VCaP (cell line): ENCODE data around the gene IL19.

Experiments used
- H3K27ac ChIP-seq: fragments of 450-650 bp; 2 replicates; pipeline ENCODE4 v1.5.1; 2017
- TF ChIP-seq, protein P1 (sequence below): fragments of 450-650 bp; conservative IDR thresholded peaks from 2 replicates; pipeline ENCODE4 v1.5.1; 2017; ENCODE audit warnings: mild to moderate bottlenecking, moderate library complexity

IL19 gene

DNA sequence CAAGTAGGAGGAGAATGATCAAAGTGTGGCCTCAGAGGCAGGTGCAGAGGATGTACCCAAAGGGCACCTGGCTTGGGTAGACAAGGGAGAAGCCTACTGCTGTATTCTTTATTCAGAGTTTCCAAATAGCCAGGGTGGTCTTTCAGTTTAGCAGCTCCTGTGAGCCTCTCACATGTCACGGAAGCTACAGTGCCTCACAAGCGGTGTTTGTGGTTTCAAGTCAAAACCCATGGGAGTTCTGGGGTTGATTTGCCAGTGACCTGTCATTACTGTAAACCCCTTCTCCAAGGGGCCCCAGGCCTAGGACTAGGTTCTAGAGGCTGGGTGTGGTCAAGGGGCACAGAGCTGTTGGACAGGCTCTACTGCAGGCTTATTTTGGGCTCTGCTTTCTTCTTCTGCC lies 11.9 kb downstream of the IL19 start:
- TF ChIP-seq, protein P1, sequence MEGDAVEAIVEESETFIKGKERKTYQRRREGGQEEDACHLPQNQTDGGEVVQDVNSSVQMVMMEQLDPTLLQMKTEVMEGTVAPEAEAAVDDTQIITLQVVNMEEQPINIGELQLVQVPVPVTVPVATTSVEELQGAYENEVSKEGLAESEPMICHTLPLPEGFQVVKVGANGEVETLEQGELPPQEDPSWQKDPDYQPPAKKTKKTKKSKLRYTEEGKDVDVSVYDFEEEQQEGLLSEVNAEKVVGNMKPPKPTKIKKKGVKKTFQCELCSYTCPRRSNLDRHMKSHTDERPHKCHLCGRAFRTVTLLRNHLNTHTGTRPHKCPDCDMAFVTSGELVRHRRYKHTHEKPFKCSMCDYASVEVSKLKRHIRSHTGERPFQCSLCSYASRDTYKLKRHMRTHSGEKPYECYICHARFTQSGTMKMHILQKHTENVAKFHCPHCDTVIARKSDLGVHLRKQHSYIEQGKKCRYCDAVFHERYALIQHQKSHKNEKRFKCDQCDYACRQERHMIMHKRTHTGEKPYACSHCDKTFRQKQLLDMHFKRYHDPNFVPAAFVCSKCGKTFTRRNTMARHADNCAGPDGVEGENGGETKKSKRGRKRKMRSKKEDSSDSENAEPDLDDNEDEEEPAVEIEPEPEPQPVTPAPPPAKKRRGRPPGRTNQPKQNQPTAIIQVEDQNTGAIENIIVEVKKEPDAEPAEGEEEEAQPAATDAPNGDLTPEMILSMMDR, result no peak

DNA sequence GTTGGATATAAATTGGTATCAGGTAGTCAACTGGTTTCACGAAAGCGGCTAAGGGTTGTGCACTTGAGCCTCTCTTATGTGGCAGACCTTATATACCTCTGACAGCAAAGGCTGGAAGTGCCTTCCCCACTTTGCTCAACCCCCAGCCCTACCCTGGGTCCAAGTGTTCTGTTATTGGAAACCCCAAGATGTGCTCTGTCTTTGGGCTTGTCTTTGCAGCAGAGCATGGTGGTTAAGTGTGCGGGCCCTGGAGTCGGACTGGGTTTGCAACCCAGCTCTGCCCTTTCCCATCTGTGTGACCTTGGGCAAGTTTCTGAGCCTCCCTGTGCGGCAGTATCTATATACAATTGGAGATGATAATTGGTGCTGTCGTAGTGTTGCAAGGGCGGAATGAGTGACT lies 12.9 kb downstream of the IL19 start:
- TF ChIP-seq, protein P1, result no peak
- H3K27ac ChIP-seq, result no peak overlapping the region

More for the DNA sequence above, 11.9 kb downstream of the IL19 start:
- H3K27ac ChIP-seq, result no peak overlapping the region

DNA sequence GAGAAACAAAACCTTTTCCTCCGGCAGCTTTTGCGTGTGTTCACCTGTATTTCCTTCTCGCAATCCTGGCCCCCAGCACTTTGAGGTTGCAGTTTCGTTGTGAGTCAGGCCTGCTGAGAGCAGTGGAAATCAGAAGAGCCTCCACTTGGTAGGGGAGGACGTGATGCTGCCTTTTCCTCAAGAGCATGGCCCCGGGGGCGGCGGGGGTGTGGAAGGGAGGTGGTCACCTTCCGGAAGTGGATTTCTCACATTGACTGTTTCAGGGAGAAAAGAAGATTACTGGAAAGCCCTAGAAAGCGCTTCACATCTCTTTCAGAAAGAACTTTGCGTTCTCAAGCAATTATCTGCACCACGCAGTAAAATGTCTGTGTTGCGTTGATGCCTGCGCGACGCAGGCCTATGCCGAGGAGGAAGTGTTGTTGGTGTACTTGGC lies 13.9 kb downstream of the IL19 start:
- TF ChIP-seq, protein P1, result no peak
- H3K27ac ChIP-seq, result no peak overlapping the region

DNA sequence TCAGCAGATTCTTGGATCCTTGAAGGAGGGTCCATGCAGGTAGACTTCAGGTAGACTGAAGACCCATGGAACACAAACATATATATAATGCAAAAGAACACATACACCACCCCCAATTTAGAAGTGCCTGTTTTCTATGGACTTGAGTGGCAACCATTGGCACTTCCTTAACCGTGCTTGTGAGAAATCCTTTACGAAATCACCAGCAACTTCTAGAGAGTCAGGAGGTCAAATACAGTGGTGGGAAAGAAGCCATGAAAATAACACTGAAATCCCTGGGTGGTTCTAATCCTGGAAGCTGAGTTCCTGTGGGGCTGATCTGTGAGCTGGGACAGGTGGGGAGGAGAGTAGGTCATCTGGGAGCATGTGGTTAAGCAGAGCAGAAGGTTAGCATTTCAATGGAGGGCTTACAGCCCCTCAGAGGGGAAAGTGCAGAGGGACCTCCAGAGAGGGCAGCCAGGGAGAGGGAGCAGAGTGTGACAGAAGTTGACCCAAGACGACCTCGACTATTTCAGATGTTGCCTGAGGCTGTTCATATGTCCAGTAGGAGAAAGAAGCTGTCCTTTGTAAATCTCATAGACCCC lies 14.7 kb downstream of the IL19 start:
- TF ChIP-seq, protein P1, result no peak
- no peak overlapping the region for H3K27ac ChIP-seq

DNA sequence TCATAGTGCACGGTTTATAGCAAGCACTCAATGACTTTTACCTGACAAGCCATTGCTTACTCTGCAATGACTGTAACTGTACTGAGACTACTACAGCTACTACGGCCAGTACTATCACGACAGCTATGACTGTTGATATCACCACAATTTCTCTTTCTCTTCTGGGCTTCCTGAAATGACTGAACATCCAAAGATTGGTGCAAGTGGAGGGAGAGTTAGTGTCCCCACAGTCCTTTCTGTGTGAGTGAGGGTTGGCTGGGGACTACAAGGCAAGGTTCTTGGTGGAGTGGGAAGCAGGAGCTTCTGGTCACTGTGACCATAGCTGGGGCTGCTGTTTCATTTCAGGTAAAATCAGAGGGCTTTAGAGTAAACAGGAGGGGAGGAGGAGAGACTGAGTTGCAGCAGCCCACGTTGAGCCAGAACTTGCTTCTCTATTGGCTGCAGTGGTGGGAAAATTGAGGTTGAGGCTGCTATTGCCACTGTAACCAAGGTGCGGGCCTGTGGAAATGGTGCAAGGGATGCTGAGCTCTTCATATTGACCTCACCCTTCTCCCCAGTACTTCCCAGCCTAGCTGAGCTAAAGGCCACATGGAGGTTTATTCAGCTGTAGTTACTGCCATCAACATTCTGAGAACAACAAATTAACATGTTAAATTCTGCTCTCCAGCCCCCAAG lies 15.8 kb downstream of the IL19 start:
- TF ChIP-seq, protein P1, result no peak
- H3K27ac ChIP-seq, result no peak overlapping the region

DNA sequence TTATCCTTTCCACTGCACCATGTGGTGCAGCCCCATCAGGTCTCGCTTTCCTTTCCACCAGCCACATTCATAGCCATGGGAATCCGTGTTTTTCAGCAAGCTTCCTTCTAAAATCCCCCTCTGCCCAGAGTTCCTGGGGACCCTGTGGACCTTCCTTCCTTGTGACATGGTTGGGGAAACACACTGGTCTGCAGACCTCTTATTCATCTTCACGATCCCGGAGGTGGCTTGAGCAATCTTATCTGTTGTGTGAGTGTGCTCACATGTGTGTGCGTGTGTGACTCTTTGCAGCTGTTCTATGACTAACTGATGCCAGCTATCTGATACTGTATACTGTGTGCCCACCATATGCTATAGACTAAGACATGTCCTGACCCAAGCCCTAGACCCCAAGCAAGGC lies 17.3 kb downstream of the IL19 start:
- H3K27ac ChIP-seq, result no peak overlapping the region
- TF ChIP-seq, protein P1, result no peak

DNA sequence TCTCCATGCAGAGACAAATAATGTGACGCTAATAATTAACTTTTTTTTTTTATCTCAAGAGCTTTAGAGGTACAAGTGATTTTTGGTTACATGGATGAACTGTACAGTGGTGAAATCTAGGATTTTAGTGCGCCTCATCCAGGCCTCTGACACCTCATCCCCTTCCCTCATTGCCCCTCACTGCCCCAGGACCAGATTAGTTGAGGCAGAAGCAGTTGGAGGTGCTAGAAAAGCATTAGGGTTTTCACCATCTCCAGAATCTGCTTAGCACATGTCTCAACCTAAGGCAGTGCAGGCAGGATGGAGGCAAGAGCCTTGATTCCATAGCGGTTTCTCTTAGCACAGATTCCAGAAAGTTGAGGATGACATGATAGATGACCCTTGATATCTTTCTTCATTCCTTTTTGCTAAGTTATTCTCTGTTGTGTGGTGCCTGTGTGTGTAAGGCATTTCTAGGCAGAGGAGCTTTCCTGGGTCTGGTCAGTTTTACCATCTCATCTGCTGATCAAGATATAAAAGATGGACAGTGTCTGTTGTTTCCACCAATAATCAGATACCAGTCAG lies 18.0 kb downstream of the IL19 start:
- TF ChIP-seq, protein P1, result no peak
- H3K27ac ChIP-seq, result no peak overlapping the region
